GM12865 (cell line): Measurements from ENCODE around the gene SMCO3.

ENCODE experiments used
- DNase-seq: peaks from one replicate; pipeline ENCODE4 v3.0.0; 2010; ENCODE audit warnings: low read depth
- H3K4me3 ChIP-seq: 2 replicates; pipeline ENCODE4 v1.5.1; 2011; ENCODE audit warnings: mild to moderate bottlenecking, low read depth, low read length, control low read depth
- TF ChIP-seq, protein P1 (sequence below): IDR thresholded peaks from 2 replicates; pipeline ENCODE4 v1.5.1; 2011; ENCODE audit warnings: low read length, control low read depth, low read depth, inconsistent platforms; ENCODE audit not compliant: insufficient read depth; ENCODE audit errors: missing control alignments

Gene SMCO3

DNA sequence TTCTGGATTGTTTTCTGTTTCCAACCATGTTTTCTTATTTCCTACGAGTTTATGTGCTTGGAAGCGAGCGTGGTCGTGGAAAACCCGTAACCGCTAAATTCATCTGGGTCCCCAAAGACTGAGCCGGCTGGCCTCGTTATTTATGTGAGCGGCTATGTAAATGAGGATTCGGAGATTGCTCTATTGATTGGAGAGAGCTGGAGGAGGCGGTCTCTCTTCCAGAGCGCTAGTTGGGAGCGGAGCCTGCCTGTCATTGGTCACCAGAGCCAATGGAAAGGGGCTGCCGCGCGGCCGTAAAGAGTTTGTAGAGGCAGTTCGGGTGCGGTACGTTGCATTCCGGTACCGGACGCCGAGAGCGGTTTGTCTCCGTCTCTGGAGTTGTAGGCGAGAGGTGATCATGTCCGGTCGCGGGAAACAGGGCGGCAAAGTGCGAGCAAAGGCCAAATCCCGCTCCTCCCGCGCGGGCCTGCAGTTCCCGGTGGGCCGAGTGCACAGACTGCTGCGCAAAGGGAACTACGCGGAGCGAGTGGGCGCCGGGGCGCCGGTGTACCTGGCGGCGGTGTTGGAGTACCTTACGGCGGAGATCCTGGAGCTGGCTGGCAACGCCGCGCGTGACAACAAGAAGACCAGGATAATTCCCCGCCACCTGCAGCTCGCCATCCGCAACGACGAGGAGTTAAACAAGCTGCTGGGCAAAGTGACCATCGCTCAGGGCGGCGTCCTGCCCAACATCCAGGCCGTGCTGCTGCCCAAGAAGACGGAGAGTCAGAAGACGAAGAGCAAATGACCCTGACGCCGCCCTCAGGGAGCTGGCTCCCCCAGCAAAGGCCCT lies 39.7 kb downstream of the SMCO3 start:
- TF ChIP-seq, protein P1, sequence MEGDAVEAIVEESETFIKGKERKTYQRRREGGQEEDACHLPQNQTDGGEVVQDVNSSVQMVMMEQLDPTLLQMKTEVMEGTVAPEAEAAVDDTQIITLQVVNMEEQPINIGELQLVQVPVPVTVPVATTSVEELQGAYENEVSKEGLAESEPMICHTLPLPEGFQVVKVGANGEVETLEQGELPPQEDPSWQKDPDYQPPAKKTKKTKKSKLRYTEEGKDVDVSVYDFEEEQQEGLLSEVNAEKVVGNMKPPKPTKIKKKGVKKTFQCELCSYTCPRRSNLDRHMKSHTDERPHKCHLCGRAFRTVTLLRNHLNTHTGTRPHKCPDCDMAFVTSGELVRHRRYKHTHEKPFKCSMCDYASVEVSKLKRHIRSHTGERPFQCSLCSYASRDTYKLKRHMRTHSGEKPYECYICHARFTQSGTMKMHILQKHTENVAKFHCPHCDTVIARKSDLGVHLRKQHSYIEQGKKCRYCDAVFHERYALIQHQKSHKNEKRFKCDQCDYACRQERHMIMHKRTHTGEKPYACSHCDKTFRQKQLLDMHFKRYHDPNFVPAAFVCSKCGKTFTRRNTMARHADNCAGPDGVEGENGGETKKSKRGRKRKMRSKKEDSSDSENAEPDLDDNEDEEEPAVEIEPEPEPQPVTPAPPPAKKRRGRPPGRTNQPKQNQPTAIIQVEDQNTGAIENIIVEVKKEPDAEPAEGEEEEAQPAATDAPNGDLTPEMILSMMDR, result no peak
- peak; percentile 98 for DNase-seq
- H3K4me3 ChIP-seq, result peak overlapping the region; percentile 78

DNA sequence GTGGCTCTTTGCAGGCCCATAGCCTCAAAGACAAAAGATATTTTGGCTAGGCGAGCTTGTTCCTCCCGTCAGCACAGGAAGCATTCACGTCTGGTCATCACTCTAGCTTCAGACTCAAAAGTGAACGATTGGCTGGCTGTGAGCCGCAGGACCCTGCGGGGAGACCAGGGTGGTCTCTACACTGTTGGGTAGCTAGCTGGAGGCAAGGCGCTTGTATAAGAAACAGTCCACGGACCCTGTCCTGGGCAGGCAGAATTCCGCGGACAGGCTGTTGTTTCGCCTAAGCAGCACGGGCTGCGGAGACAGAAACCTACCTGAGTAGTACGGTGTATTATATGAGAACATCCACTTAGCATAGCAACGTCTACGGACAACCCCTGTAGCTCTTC lies 40.3 kb downstream of the SMCO3 start:
- DNase-seq, result no peak
- TF ChIP-seq, protein P1, result no peak

DNA sequence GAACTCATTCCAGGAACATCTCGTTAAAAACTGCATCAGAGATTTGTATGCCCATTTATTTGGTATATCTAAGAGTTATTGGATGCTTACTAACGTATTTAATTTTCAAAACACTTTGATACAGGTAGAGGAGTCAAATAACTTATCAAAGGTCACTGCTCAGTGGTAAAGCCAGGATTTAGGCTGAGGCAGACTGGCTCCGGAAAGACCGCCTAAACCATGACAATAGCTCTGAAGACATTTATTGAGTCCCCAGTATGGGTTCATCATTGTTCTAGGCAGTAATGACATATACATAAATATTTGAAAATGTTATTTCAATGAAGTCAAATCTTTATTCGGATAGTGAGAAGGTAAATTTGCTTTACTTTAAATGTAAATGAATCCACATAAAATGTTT lies 41.0 kb downstream of the SMCO3 start:
- peak overlapping the region; percentile 78 for H3K4me3 ChIP-seq
- TF ChIP-seq, protein P1, result no peak

More for the DNA sequence above, 40.3 kb downstream of the SMCO3 start:
- H3K4me3 ChIP-seq, result peak overlapping the region; percentile 78

DNA sequence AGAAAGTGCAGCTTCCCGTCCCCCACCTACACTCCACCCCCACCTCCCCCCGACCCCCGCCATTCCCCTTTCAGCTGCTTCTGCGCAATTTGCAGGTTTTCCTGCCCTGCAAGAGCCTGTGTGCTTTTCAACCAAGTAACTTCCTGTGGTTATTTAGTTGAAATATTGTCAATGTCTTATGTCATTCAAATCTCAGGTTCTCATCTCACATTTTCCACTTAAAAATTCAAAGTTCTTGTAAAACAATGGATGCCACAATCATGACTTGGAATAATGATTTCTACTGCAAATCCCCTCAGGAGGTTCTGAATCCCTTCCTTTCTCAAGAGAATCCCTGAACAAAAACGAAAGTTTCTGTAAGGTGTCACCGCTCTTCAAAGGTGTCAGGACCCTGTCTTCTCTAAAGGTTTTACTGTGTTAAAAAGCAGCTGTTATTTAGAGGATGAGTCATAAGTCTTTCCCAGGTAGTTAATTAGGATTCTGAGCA lies 42.3 kb downstream of the SMCO3 start:
- peak overlapping the region; percentile 92 for H3K4me3 ChIP-seq
- peak; percentile 73 for DNase-seq
- TF ChIP-seq, protein P1, result no peak

More for the DNA sequence above, 41.0 kb downstream of the SMCO3 start:
- DNase-seq, result no peak

DNA sequence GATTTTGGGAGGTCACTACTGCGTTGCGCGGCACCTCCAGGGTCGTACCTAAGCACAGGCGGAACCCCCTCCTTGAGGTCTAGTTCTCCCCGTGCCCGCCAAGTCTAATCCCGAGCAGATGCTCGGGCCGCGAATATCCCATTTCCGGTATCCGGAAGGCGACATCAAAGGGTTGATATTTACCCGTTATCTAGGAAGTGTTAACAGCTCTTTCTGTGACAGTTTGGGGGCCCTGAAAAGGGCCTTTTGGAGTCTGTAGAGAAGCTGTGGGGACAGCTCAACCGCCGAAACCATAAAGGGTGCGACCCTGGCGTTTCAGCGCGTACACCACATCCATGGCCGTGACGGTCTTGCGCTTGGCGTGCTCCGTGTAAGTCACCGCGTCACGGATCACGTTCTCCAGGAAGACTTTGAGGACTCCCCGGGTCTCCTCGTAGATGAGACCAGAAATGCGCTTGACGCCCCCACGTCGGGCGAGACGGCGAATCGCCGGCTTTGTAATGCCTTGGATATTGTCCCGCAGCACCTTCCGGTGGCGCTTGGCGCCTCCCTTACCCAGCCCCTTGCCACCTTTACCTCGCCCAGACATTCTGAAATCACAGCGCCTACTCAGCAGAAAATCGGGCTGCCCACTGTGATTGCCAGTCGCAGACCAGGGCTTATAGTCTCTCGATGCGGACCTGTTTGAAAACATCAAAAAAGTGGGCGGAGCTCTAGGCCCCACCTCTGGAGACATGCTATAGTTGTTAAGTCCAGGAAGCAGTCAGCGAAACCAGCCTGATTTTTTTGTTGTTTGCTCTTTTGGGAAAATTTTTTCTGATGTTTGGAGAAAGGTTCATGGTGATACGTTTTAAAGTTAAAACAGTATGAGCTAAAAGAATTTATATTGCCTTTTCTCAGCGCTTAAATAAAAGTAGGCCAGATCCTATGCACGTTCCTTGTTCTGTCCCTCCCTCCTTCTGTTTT lies 43.2 kb downstream of the SMCO3 start:
- DNase-seq, result peak; percentile 98
- H3K4me3 ChIP-seq, result peak overlapping the region; percentile 92
- TF ChIP-seq, protein P1, result no peak

DNA sequence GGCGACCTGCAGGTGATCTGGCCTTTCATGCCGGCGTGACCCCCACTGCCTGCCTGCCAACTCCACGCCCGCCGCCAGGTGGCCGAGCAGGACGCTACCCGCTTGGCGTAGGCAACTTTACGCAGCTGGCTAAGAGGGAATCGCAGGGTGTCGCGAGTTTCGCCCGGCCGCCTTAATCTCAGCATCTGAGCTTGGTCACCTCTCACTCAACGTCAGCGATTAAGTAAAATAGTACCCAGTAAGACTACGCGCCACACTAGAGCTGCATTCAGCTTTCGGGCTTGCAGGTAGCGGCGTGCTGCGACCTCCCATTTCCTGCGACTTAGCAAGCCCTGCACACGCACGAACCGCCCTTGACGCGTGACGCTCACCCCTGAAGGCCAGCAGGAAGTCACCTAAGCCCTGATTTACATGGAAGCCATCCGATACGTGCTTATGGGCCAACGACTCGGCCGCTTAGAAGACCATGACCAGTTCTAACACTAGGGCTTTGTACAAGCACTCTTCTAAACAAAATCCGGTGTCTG lies 44.0 kb downstream of the SMCO3 start:
- TF ChIP-seq, protein P1, result peak; percentile 82
- H3K4me3 ChIP-seq, result peak overlapping the region; percentile 92
- DNase-seq, result peak; percentile 97
